GM19099 (cell line): Measurements from ENCODE around the gene SMPD1.
A peak's percentile ranks its signal among the peaks of the same experiment; 100 is the strongest.

Experiments used
- POLR2A ChIP-seq: IDR thresholded peaks from 3 replicates; pipeline ENCODE4 v1.6.1; 2011; ENCODE audit warnings: low read depth; ENCODE audit not compliant: insufficient read length; ENCODE audit errors: extremely low read depth

SMPD1 gene

DNA sequence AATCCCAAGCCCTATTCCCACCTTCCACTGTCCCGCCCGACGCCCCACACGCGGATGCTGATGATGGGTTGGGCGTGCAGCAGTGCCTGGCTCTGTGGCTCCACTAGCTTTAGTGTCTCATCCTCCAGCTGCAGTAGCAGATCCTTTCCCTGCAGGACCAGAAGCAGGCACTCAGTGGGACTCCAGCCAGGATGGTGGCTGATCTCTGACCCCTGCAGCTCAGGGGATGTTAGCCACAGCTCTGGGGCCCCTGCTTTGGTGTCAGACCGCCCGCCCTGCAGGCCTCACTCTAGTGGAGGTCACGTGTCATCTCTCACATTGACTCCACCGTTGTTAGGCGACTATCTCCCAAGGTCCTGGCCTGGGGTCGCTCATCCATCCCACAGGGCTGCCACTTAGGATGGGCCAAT lies 11.8 kb downstream of the SMPD1 start:
- no peak for TF ChIP-seq POLR2A

DNA sequence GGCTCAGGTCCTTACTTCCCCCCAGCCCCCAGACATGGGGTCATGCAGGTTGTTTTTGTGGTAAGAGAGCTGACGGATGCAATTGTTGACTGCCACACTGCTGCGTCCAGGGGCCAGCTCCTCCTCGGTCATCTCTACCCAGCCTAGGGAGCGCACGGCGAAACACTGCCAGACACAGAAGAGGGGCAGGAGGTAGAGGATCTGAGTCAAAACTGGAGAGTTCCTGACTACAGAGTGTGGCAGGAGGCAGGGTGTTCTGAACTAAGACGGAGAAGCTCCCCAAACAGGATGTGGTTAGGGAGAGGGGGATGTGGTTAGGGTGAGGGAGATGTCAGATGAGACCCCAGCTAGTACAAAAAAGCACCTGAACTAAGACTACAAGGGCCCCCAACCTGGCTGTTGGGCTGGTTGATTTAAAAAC lies 12.3 kb downstream of the SMPD1 start:
- peak; percentile 21 for TF ChIP-seq POLR2A

DNA sequence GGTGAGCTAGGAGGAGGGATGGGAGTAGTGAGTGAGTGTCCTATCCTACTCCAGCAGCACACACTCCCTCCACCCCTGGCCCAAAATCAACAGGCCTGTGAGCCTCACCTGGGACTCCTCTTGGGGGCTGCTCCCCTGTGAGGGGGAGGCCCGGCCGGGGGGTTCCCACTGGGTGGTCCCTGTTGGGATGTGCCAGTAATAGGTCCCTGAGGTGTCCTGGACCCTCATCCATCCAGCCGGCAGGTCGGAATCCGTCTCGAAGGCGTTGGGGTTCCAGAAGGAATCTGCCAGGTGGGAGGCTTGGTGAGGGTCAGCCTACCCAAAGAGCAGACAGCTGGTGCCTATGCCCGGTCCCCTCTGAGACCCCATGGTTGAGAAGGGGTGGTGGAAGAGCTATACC lies 13.3 kb downstream of the SMPD1 start:
- TF ChIP-seq POLR2A = no peak

DNA sequence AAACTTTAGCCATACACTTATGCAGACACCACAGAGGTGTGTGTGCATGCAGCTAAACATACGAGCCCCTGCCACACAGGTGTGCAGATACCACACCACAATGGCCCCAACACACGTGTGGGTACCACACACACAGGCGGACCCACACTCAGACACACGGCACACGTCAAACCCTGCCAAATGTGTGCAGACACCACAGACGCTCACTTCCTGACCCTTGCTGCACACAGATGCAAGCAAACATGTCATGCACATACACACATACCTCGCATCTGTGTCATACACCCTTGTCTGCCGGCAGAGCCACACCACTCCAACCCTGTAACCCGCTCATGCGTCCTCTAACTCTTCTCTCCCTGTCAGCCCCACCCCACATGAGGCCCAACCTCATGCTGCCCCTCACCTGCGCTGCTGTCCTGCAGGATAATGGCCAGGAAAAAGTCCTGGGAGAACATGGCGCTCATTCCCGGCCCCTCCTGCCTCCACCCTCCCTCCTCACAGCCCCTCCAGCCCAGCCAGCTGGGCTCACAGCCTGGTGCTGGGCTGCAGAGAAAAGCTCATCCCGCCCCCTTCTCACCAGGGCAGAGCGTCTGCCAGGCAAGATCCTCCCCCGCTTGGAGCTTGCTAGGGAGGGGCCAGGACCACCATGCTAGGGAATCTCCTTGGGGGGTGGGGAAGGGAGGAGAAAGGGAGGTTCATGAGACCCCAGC lies 14.2 kb downstream of the SMPD1 start:
- no peak for TF ChIP-seq POLR2A

DNA sequence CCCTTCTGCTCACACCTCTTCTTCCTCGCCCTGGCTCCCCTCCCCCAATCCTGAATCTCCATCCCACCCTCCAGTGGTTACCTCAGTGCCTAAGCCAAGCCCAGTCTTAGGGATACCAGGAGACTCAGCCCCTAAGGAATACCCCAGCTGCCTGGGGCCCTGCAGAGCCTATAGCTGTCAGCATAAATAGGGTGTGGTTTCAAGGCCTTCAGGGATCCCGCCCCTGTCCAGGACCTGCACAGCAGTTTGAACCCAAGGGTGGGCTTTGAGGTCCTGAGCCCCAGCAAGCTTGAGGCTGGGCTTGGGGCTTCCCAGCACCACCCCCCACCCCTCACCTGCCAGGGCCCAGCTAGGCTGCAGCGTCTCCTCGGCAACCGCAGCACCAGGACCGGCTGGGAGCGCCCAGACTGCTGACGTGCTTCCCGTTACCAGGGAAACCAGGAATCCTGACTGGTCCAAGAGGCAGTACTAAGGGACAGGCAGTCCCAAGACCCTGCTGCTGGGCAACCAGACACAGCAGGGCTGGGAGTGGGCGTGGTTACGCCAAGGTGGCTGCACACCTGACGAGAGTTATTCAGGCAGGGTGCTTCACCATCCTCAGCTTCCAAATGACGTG lies 14.9 kb downstream of the SMPD1 start:
- TF ChIP-seq POLR2A = no peak

DNA sequence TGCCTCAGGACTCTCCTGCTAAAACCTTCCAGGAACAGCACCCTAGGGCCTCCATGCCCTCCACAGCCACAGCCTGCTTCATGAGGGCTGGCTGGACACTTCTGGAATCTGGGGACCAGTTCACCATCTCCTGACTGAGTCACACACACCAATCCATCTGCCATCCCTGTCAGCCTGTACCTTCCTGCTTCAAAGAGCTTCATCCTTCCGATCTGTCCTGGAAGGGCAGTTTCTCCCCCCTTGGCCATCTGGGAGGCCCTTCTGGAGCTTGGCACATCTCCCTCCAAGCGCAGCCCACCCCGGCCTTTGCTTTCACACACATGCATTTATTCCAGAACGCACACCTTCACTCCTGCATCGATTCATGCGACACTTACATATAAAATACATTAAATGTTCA lies 15.6 kb downstream of the SMPD1 start:
- no peak for TF ChIP-seq POLR2A

DNA sequence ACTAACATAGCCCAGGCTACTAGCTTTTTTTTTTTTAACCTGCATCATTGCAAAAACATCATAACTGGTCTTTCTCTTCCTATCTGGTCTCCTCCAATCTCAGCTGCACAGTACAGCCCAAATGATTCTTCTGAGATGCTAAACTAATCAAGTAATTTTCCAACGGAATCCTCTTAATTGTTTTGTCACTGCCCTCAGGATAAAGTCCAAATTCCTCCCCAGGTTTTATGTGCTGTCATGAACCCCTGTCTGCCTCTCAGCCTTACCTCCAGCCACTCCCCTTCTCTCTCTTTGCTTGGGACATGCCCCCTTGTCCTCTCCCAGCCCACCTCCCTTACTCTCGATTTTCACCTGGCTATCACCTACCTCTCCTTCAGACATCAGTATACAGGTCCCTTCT lies 16.1 kb downstream of the SMPD1 start:
- no peak for TF ChIP-seq POLR2A

DNA sequence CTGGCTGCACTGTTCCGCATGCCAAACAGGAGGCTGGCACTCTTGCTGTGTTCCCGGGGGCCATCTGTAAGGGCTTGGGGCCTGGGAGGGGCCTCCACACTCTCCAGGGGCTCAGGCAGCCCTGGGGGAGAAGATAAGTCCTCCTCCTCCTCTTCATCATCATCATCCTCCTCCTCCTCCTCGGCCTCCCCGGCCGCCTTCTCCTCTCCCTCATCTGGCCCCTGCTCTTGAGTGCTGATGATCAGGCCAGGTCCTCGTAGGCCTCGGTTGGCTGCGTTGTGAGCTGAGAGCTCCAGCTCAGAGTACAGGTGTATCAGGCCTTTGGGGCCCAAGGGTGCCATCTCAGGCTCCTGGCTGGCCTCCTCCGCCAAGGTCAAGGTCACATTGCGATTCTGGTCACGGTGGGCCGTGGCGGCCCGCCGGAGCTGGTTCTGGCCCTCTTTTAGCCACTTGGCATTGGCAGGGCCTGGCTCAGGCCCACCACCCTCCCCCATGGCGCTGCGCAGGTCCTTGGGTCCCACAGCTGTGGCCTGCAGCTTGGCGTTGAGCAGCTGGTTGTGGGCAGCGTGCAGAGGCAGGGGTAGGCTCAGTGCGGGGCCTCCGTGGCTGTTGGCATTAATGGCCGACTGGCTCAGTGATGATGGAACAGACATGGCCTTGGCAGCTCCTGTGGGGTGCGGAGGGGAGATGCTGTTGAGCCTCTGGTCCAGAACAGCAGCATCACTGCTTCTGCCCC lies 20.6 kb downstream of the SMPD1 start:
- TF ChIP-seq POLR2A = no peak

DNA sequence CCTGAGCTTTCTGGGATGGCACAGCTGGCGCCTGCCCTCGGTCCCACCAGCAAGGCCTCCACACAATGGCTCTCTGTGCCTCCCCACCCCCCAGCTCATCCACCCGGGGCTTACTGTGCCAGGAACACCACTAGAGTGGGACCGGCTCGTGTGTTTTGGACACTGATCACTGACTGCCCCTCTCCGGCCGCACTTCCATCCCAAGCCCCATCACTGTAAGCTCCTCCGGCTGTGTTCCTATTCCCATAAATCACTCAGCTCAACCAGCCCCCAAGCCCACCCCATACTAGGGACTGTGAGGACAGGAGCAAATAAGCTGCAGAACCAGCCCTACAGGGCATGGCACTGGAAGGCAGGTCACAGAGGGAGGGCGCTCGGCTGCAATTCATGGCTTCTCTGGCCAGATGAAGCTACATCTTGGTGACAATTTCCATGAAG lies 21.3 kb downstream of the SMPD1 start:
- no peak for TF ChIP-seq POLR2A

DNA sequence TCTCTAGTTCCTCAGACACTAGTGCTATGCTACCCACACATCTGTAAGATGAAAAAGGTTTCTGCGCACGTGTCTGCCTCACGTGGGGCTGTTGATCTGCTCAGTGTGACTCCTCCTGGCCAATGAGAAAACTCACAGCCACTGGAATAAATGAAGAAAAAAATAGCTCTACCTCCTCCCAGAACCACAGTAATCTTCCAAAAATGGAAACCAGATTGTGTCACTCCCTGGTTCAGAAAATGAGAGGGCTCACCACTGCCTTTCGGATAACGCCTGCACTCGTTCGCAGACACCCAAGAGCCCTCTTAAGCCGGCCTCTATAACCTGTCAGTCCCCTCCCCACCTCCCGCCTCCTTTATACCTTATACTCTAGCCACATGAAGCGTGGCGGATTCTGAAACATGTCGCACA lies 23.5 kb downstream of the SMPD1 start:
- TF ChIP-seq POLR2A = no peak

DNA sequence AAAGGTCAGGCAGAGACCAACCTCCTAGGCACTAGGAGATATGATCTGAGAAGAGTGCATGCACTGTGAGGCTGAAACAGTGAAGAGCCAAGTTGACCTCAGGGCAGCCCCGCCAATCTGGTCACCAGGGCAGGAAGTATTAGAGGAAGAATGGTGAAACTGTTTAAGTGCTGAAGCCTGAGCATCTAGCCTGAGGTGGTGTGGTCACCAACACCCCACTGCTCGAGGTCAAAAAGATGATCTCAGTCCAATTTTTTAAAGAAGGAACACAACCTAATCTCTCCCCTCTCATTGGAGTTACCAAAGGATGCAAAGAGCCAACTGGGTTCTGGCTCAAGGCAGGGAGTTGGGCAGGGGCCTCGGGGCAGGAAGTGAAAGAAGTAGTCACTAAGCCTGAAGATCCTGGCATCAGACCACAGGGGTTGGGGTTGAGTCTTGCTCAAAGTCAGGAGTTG lies 24.6 kb downstream of the SMPD1 start:
- TF ChIP-seq POLR2A = no peak

DNA sequence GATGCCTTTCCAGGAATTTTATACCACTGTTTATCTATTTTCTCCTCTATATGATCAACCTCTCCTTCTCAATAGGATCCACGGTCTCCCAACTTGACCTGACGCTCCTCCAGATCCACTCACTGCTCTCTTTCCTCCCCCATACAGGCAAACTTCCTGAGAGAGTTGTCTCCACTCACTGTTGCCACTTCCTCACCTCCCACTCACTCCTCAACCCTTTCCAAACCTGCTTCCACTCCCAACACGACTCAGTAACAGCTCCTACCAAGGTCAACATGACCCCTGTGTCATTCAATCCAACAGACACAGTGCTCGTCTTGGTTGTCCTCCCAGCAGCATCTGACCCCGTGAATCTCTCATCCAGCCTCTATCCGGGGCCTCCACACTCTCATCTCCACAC lies 25.5 kb downstream of the SMPD1 start:
- TF ChIP-seq POLR2A = no peak

DNA sequence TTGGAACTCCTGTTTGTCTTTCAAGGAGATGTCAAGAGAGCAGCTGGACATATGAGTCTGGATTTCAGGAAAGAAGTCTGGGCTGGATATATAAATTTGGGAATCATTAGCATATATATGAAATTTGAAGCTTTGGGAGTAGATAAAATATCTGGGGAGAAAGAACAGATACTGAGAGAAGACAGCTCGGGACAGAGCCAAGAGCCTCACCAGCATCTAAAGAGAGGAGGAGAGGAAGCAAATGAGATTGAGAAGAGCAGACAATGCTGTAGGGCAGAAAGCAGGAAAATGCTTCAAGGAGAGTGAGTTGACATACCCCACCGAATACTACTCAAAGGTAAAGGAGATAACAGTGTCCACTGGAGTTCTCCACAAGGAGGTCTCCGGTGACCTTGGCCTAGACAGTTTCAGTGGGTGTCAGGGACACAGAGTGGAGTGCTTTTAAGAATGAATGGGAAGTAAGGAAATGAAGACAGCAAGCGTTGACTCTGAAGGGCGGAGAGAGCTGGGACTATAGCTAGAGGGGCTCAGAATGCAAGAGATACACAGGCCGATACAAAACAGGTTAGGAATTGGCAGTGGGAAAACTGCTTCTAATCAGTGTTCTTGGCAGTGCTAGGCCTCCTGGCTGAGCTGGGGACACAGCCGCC lies 27.8 kb downstream of the SMPD1 start:
- TF ChIP-seq POLR2A = no peak

DNA sequence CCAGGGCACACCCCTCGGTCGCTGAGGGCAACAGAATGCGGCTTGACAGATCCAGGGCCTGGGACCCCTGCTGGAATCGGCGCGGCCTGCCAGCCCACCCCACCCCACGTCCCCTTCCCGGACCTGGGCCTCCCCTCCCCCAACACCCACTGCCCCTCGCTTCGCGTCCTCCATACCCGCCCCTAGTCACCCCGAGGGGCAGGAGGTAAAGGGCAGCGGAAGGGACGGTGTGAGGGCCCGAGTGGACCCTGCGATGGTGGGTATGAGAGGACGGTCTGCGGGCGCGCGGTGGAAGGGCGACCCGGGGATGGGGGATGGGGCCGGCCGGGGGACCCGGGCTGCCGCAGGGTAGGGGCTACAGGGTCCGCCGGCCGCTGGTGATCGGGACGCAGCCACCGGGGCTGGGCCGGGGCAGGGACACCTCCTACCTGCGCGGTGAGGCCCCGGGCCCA lies 28.3 kb downstream of the SMPD1 start:
- TF ChIP-seq POLR2A = no peak

DNA sequence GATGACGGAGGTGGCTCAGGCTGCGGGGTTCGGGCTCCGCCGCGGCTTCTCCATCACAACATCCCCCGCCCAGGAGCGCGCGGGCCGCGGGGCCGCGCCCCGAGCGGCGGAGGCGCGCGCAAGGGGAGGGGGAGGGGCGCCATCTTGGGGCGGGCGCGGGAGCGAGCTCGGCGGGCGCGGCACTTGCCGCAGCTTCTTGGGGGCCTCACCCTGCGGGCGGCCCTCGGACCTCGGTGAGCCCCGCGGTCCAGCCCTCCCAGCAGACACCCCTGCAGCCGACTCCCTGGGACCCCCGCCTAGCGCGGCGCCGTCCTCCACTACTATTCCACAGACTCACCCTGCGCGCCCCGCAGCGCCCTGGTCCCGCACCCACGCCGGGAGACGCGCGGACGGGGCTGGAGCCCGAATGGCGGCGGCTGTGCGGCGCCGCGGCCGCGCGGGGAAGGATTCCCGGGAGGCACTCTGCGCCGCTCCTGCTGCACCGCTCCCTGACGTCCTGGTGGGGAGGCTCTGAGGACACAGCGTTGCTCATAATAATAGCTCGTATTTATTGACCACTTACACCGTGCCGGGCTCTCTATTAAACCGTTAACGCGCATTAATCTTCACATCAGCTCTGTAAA lies 28.8 kb downstream of the SMPD1 start, which contains the start of gene APBB1:
Gene APBB1, minus strand, starts transcription at position 86 of the 623 bp plus-strand sequence. CDS start 7,747 bp downstream, outside the sequence.
- TF ChIP-seq POLR2A = no peak
